Renal cortex interstitium (tissue), 11 donors: Measurements from ENCODE around the gene DSTN. TPM values are rescaled to one million over a fixed set of nuclear protein-coding genes. Genes with fewer than 3 reads are reported as not detected.

Experiments
- DNase-seq, 11 donors: peaks; one replicate each; pipeline ENCODE4 v3.0.0-alpha.2; 2013; ENCODE audit warnings: low read depth in 9 of 11, low spot score in 4 of 11; ENCODE audit errors: extremely low read depth in 1 of 11
- polyA plus RNA-seq, 3 donors: library from polyadenylated mRNA; unstranded; fragments of 120-200 nt; gene quantifications; one replicate each; pipeline ENCODE4 v1.2.1, GENCODE V29; 2013; ENCODE audit not compliant: insufficient read length in 3 of 3

Gene DSTN
- polyA plus RNA-seq, 3 donors: 349 to 388 (median 373) TPM

GRCh38 chr20:17598013-17598550 is 28.2 kb downstream of the DSTN start:
- no peak for DNase-seq

- DNase-seq: no peak
Observed at GRCh38 chr20:17601957-17602356, 32.1 kb downstream of the DSTN start.

- DNase-seq: no peak
Observed at GRCh38 chr20:17602493-17602892, 32.6 kb downstream of the DSTN start.

GRCh38 chr20:17605131-17605660 is 35.3 kb downstream of the DSTN start:
- no peak for DNase-seq

- no peak for DNase-seq
Observed at GRCh38 chr20:17606001-17606400, 36.1 kb downstream of the DSTN start.

GRCh38 chr20:17608701-17609497 is 39.0 kb downstream of the DSTN start:
- DNase-seq: no peak

GRCh38 chr20:17609811-17610377 is 40.0 kb downstream of the DSTN start:
- DNase-seq: no peak

- DNase-seq: no peak
Observed at GRCh38 chr20:17610566-17611289, 40.9 kb downstream of the DSTN start.

GRCh38 chr20:17611290-17611539 is 41.3 kb downstream of the DSTN start:
- DNase-seq: no peak

- no peak for DNase-seq
Observed at GRCh38 chr20:17611540-17612286, 41.8 kb downstream of the DSTN start.

- no peak for DNase-seq
Observed at GRCh38 chr20:17612287-17612991, 42.6 kb downstream of the DSTN start.

- no peak for DNase-seq
Observed at GRCh38 chr20:17612992-17613327, 43.1 kb downstream of the DSTN start.

- DNase-seq: no peak
Observed at GRCh38 chr20:17613328-17614175, 43.7 kb downstream of the DSTN start.

- no peak for DNase-seq
Observed at GRCh38 chr20:17614176-17614811, 44.4 kb downstream of the DSTN start.

- no peak for DNase-seq
Observed at GRCh38 chr20:17614812-17615644, 45.2 kb downstream of the DSTN start.

GRCh38 chr20:17615645-17616479 is 46.0 kb downstream of the DSTN start:
- DNase-seq: no peak
